ENCODE data around the gene PACRGL.

PACRGL gene

DNA sequence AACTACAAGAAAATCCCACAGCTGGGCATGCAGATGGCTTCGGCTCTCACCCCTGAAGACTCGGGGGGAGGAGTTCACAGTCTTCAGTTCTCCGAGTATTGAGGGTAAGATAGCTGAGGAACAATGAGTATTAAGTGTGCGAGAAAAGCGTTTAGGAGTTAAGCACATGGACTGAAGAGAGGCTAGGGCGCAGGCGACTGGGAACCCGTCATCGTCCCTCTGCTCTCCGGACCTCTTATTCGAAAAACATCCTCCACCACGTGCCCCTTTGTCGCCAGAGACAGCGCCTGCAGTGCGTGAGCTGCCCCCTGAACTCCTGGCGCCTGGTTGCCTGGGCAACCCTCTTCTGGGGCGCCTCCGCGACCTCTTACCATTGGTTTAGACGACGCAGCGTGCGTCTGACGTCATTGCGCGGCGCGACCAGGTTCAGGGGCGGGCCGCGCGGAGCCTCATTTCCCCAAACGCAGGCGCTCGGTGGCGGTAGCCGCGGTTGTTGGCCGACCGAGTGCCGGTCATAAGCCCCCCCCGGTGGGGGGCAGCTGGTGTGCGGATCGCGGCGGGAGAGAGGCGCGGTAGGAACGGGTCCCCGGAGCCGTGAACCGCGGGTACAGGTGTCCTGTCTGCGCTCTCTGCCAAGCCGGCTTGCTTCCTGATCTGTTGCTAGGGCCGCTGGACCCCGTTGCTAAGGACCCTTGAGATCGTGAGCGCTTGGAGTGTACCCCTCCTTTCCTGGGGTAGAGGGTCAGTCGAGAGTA is at the start of gene PACRGL:
Gene PACRGL (plus strand): TSS at position 452 of the 755 bp plus-strand sequence. CDS start 4,024 bp downstream, outside the sequence.
- DNase-seq (ENCODE audit: low read depth): peak; percentile 94
- TF ChIP-seq, protein P1, sequence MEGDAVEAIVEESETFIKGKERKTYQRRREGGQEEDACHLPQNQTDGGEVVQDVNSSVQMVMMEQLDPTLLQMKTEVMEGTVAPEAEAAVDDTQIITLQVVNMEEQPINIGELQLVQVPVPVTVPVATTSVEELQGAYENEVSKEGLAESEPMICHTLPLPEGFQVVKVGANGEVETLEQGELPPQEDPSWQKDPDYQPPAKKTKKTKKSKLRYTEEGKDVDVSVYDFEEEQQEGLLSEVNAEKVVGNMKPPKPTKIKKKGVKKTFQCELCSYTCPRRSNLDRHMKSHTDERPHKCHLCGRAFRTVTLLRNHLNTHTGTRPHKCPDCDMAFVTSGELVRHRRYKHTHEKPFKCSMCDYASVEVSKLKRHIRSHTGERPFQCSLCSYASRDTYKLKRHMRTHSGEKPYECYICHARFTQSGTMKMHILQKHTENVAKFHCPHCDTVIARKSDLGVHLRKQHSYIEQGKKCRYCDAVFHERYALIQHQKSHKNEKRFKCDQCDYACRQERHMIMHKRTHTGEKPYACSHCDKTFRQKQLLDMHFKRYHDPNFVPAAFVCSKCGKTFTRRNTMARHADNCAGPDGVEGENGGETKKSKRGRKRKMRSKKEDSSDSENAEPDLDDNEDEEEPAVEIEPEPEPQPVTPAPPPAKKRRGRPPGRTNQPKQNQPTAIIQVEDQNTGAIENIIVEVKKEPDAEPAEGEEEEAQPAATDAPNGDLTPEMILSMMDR (IDR thresholded peaks at IDR 0.05; ENCODE audit: insufficient read depth, low read depth, low read length, missing control alignments): no peak
- H3K4me3 ChIP-seq (ENCODE audit: low read depth, low read length): peak within 1 kb of the TSS; percentile 88

DNA sequence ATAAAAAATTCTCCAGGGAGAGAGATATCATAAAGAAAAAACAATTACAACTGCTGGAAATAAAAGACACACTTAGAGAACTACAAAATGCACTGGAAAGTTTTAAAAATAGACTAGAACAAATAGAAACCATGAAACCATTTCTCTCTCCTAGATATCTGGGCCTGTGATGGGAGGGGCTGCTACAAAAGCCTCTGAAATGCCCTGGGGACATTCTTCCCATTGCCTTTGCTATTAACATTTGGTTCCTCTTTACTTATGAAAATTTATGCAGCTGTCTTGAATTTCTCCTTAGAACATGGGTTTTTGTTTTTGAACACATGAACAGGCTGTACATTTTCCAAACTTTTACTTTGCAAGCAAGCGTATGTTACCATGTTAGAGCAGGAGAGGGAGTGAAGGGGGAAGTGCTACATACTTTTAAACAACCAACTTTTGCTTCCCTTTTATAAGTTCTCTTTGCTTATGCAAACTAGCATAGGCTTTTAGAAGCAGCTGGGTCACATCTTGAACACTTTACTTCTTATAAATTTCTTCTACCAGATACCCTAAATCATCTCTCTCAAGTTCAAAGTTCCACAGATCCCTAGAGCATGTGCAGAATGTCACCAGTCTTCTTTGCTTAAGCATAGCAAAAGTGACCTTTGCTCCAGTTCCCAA is 47.9 kb upstream of the PACRGL start:
- H3K4me3 ChIP-seq (ENCODE audit: low read depth, low read length): no peak overlapping the region
- no peak for DNase-seq (ENCODE audit: low read depth)
- TF ChIP-seq, protein P1 (IDR thresholded peaks at IDR 0.05; ENCODE audit: insufficient read depth, low read depth, low read length, missing control alignments): no peak

DNA sequence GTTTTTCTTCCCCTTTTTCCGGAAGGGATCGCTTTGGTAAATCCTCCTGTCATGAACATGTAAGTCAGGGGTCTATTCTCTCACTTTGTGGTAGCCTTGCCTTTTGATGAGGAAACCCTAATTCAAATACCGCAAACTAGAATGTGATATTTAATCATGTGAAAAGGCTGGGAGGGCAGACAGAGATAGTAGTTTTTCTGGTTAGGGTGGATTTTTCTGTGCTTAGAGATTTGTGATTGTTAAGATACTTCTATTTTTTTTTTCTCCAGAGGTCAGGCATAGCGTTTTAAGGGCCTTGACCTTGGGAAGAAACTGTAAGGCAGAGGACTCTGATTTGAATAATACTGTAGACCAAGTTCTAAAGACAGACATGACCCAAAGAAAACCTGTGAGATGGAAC is 41.8 kb upstream of the PACRGL start:
- no peak overlapping the region for H3K4me3 ChIP-seq (ENCODE audit: low read depth, low read length)
- DNase-seq (ENCODE audit: low read depth): no peak
- TF ChIP-seq, protein P1 (IDR thresholded peaks at IDR 0.05; ENCODE audit: insufficient read depth, low read depth, low read length, missing control alignments): no peak

DNA sequence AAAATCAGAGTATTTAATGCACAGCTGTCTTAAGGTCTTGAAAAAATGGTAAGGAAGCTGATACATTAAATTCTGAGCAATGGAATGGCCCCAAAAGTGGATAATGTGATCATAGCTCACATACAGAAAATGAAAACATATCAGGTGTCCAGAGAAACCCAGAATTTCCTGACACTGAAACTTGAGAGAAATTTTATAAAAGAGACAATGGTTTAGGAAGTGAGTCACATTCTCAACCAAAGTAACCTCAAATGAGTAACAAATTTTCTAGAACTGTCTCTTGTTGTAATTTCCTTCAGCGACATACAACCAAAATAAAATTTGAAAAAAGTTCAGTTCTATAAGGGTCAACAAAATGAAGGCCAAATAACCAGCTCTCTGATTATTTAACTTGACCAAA is 37.4 kb upstream of the PACRGL start:
- DNase-seq (ENCODE audit: low read depth): no peak
- TF ChIP-seq, protein P1 (IDR thresholded peaks at IDR 0.05; ENCODE audit: insufficient read depth, low read depth, low read length, missing control alignments): no peak
- no peak overlapping the region for H3K4me3 ChIP-seq (ENCODE audit: low read depth, low read length)

DNA sequence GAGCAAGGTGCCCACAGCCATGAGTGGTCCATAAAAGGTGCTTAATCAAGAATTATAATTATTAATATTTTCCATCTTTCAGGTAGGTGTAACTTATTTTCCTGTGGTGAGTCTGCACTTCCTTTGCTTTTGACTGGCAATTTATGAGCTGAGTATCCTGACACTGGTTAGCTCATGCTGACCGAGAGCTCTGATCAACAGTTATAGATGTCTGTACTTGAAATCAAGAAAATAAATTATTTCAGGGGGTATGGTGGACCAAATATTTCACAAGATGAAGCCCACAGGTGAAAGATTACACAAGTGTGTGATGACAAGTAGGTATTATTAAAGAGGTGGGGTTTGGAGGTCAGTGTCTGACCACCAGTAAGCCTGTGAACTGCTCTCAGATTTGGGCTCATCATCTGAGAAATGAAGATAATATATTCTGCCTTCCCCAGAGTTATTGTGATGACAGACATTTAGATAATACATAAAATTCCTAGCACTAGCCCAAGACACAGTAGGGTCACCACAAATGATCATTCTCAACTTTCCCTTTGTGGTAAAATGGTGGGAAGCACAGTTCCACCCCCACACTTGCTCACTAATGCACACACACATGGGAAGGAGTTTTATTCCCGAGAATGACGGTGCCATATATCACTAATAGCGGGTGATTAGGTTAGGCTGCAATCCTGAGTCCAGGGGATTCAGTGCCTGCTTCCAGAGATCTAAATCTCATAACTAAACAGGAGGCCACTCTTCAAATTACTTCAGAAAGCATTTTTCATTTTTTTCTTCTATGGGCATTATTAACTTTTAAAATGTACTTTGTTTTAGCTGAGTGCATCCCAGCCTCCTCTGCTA is 34.0 kb upstream of the PACRGL start:
- TF ChIP-seq, protein P1 (IDR thresholded peaks at IDR 0.05; ENCODE audit: insufficient read depth, low read depth, low read length, missing control alignments): no peak
- DNase-seq (ENCODE audit: low read depth): no peak
- no peak overlapping the region for H3K4me3 ChIP-seq (ENCODE audit: low read depth, low read length)

DNA sequence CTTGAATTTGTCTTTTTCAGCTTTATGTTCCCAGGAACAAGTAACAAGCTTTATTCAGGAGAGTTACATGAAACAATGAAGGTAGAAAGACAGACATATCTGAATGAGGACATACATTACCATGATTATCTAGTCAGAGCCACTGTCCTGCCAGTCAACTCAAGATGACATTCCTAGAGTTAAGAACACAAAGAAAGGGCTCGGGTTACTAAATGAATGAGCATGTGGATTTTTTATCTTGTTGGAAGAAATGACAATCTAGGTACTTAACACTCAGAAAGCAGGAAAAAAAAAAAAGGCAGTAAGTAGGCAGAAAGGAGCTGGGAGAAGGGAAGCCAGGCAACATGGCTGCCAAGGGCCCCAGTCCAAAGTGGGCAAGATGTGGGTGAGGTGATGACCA is 28.0 kb upstream of the PACRGL start:
- H3K4me3 ChIP-seq (ENCODE audit: low read depth, low read length): no peak overlapping the region
- TF ChIP-seq, protein P1 (IDR thresholded peaks at IDR 0.05; ENCODE audit: insufficient read depth, low read depth, low read length, missing control alignments): no peak
- DNase-seq (ENCODE audit: low read depth): no peak

Measured in GM12865 (cell line).